Neuronal stem cell (in vitro differentiated cells): ENCODE results near the gene MUC5B.

Source experiments
- DNase-seq: peaks from one replicate; pipeline ENCODE4 v3.0.0-alpha.2; 2013; ENCODE audit warnings: low spot score
- H2AFZ ChIP-seq: one replicate; pipeline ENCODE4 v1.6.1; 2013; ENCODE audit warnings: mild to moderate bottlenecking, low read length, inconsistent platforms
- H2AK5ac ChIP-seq: 2 replicates; pipeline ENCODE4 v1.6.1; 2013; ENCODE audit warnings: low read depth, mild to moderate bottlenecking, inconsistent platforms, low read length, moderate library complexity, mixed read lengths
- H2BK120ac ChIP-seq: 2 replicates; pipeline ENCODE4 v1.6.1; 2013; ENCODE audit warnings: low read depth, mild to moderate bottlenecking, inconsistent platforms, low read length, moderate library complexity, mixed read lengths
- H2BK12ac ChIP-seq: one replicate; pipeline ENCODE4 v1.6.1; 2013; ENCODE audit warnings: low read length, inconsistent platforms
- H2BK15ac ChIP-seq: 2 replicates; pipeline ENCODE4 v1.6.1; 2013; ENCODE audit warnings: mild to moderate bottlenecking, low read length, inconsistent platforms, mixed read lengths
- H2BK5ac ChIP-seq: one replicate; pipeline ENCODE4 v1.6.1; 2013; ENCODE audit warnings: inconsistent platforms, mild to moderate bottlenecking, low read length, moderate library complexity
- H3K14ac ChIP-seq: one replicate; pipeline ENCODE4 v1.6.1; 2013; ENCODE audit warnings: low read length, inconsistent platforms
- H3K18ac ChIP-seq: 2 replicates; pipeline ENCODE4 v1.6.1; 2013; ENCODE audit warnings: low read length, inconsistent platforms
- H3K23ac ChIP-seq: 2 replicates; pipeline ENCODE4 v1.6.1; 2013; ENCODE audit warnings: low read depth, mild to moderate bottlenecking, mixed read lengths, low read length, inconsistent platforms; ENCODE audit not compliant: poor library complexity
- H3K27ac ChIP-seq: replicated peaks from 3 replicates; pipeline ENCODE4 v1.5.1; 2013; ENCODE audit warnings: low read length, inconsistent platforms
- H3K27me3 ChIP-seq, 3 experiments: 2 replicates each; pipeline ENCODE4 v1.6.1; 2013; ENCODE audit warnings: low read length in 3 of 3, mild to moderate bottlenecking in 2 of 3, inconsistent platforms in 1 of 3, low read depth in 1 of 3, mixed read lengths in 1 of 3, moderate library complexity in 1 of 3; ENCODE audit not compliant: control insufficient read depth in 3 of 3, insufficient read depth in 3 of 3
- H3K36me3 ChIP-seq, 2 donors: replicated peaks in 1 of 2; 2 replicates each; pipeline ENCODE4 v1.6.1; 2013; ENCODE audit warnings: low read length in 2 of 2; ENCODE audit not compliant: control insufficient read depth in 2 of 2, insufficient read depth in 2 of 2
- H3K4ac ChIP-seq: 2 replicates; pipeline ENCODE4 v1.6.1; 2013; ENCODE audit warnings: inconsistent platforms, mild to moderate bottlenecking, low read length, moderate library complexity
- H3K4me1 ChIP-seq, 2 donors: 1 replicate in 1 of 2; 2 replicates in 1 of 2; pipeline ENCODE4 v1.6.1; 2013; ENCODE audit warnings: low read length in 2 of 2, low read depth in 1 of 2; ENCODE audit not compliant: control insufficient read depth in 2 of 2, insufficient read depth in 1 of 2
- H3K4me2 ChIP-seq: one replicate; pipeline ENCODE4 v1.6.1; 2013; ENCODE audit warnings: mild to moderate bottlenecking, low read length, inconsistent platforms; ENCODE audit not compliant: insufficient read depth, poor library complexity, severe bottlenecking
- H3K4me3 ChIP-seq, 2 donors: 2 replicates each; pipeline ENCODE4 v1.5.1; 2013; ENCODE audit warnings: low read length in 2 of 2, mild to moderate bottlenecking in 2 of 2, inconsistent platforms in 1 of 2, moderate library complexity in 1 of 2
- H3K79me1 ChIP-seq: one replicate; pipeline ENCODE4 v1.6.1; 2013; ENCODE audit warnings: low read depth, mild to moderate bottlenecking, inconsistent platforms, low read length, moderate library complexity
- H3K9ac ChIP-seq: one replicate; pipeline ENCODE4 v1.6.1; 2013; ENCODE audit warnings: mild to moderate bottlenecking, low read depth, low read length, inconsistent platforms; ENCODE audit not compliant: poor library complexity
- H3K9me3 ChIP-seq, 2 donors: replicated peaks in 1 of 2; 2 replicates each; pipeline versions ENCODE3 to v1.6.1; 2013; ENCODE audit warnings: low read length in 2 of 2, mild to moderate bottlenecking in 2 of 2, inconsistent platforms in 1 of 2, low read depth in 1 of 2, mixed read lengths in 1 of 2, moderate library complexity in 1 of 2; ENCODE audit not compliant: control insufficient read depth in 2 of 2, insufficient read depth in 1 of 2
- H4K8ac ChIP-seq: one replicate; pipeline ENCODE4 v1.6.1; 2013; ENCODE audit warnings: low read depth, mild to moderate bottlenecking, inconsistent platforms, low read length, moderate library complexity
- H4K91ac ChIP-seq: one replicate; pipeline ENCODE4 v1.6.1; 2013; ENCODE audit warnings: low read length, low read depth, mild to moderate bottlenecking, inconsistent platforms; ENCODE audit not compliant: poor library complexity
- WGBS, 2 donors: extraction: QIAGEN DNeasy Blood & Tissue Kit; methylation state at CpG; one replicate each; pipeline ENCODE4 v1.1.7; 2013; ENCODE audit warnings: missing lambda C conversion rate in 2 of 2, mixed read lengths in 1 of 2; ENCODE audit not compliant: insufficient read length in 2 of 2, insufficient replicate concordance in 1 of 2; ENCODE audit errors: extremely low coverage in 2 of 2; 5-methylcytosine and 5-hydroxymethylcytosine counted together

Gene MUC5B

DNA sequence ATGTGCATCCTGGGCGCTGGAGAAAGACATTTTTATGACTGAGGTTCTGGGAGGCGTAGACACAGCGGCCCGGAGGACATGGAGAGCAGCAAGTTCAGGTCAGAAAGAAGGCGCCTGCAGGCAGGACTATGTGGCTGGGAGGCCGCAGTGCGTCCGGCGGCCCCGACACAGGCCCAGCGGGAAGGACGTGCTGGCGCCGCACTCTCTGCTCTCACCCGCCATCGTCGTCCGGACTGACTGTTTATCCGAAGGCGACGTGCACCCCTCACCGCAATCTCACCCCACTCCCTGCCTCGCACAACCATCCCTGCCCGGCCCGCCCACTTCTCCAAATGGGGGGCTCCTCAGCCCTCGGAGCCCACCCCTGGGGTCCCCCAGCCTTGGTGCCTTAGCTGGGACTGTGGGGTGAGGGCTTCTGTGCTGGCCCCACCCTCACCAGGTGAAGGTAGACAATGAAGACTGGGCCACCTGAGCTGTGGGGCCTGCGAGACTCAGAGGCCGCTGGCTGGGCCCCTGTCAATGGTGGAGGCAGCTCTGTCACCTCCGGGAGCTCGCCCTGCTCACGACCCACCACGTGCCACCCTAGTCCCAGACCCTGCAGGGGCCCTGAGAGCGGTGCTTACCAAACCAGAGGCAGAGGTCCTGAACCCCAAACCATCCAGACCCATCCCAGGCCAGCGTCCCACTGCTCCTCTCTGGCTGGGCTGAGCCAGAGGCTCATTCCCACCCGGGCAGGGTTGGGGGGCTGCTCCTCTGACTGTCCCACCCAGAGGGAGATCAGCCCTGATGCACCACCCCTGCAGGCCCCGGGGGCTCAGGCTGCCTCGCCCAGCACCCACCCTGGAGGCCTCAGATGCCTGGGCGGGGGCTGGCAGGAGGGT is 16.2 kb upstream of the MUC5B start:
- Histone ChIP-seq H3K4me1 (no peaks in the 10 kb centered on the region), H3K23ac (no peak overlapping the region), H3K27ac (no peak overlapping the region), H2AFZ (no peak overlapping the region), H2BK12ac (no peak overlapping the region), H4K8ac (peak overlapping the region; percentile 65), H3K9ac (no peak overlapping the region), H2BK15ac (peak overlapping the region; percentile 26), H3K9me3 (peaks cover 0 to 5% of the 10 kb centered on the region in 2 donors), H3K4me3 (no peak overlapping the region), H3K27me3 (peaks cover 0 to 6% (median 0%) of the 10 kb centered on the region in 3 experiments), H3K79me1 (peaks cover 2% of the 10 kb centered on the region), H3K4ac (no peak overlapping the region), H2AK5ac (peak overlapping the region; percentile 70), H3K18ac (peak overlapping the region; percentile 71), H3K14ac (peak overlapping the region; percentile 38), H2BK120ac (no peak overlapping the region), H2BK5ac (no peak overlapping the region), H3K4me2 (no peak overlapping the region), H4K91ac (no peak overlapping the region), H3K36me3 (no peaks in the 10 kb centered on the region)
- no CpG with 5 or more reads among the region's 38 CpGs for WGBS, 2 donors
- no peak for DNase-seq

DNA sequence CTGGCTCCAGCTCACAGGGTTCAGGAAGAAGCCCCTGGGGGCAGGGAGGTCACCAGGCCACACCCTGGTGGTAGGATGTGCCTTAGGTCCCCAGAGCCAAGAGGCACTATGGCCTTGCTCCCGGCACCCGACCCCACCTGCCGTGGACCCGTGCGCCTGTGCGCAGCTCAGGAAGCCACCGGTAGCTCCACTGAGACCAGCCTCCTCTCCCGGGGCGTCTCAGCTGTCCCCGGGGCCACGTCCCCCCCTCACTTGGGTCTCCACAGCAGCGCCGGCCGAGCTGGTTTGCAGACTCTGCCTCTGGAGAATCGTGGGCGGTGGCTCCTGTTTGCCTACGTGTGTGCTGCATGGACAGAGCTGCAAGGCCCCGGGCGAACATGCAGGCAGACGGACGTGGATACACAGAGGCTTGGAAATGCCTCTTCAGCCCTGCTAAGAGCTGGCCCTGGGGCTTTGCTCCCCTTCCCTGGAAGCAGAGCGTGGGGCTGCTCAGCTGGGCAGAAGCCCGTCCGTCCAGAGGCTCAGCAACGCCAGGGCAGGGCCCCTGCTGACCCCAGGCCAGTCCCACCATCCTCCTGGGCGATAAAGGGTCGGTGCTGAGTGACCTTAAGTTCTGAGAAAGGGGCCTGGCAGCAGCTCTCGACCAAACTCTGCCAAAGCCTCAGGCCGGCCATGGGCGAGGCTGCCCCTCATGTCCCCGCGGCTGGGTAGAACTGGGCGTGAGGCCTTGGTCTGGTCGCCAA is 15.3 kb upstream of the MUC5B start:
- H3K4me2 ChIP-seq = no peak overlapping the region
- H3K9me3 ChIP-seq = peaks cover 0 to 5% of the 10 kb centered on the region in 2 donors
- peak overlapping the region; percentile 85 for H3K18ac ChIP-seq
- peaks cover 0 to 6% (median 0%) of the 10 kb centered on the region in 3 experiments for H3K27me3 ChIP-seq
- H3K4me3 ChIP-seq = no peak overlapping the region
- H4K91ac ChIP-seq = no peak overlapping the region
- no peak overlapping the region for H2BK5ac ChIP-seq
- H4K8ac ChIP-seq = peak overlapping the region; percentile 17
- no peaks in the 10 kb centered on the region for H3K4me1 ChIP-seq
- no CpG with 5 or more reads among the region's 34 CpGs for WGBS, 2 donors
- no peak overlapping the region for H3K27ac ChIP-seq
- no peak overlapping the region for H2AFZ ChIP-seq
- no peak overlapping the region for H2BK12ac ChIP-seq
- no peaks in the 10 kb centered on the region for H3K36me3 ChIP-seq
- no peak overlapping the region for H3K4ac ChIP-seq
- no peak for DNase-seq
- H3K14ac ChIP-seq = no peak overlapping the region
- peak overlapping the region; percentile 81 for H2AK5ac ChIP-seq
- no peak overlapping the region for H2BK120ac ChIP-seq
- H2BK15ac ChIP-seq = no peak overlapping the region
- no peak overlapping the region for H3K9ac ChIP-seq
- H3K79me1 ChIP-seq = peaks cover 2% of the 10 kb centered on the region
- H3K23ac ChIP-seq = peak overlapping the region; percentile 55

DNA sequence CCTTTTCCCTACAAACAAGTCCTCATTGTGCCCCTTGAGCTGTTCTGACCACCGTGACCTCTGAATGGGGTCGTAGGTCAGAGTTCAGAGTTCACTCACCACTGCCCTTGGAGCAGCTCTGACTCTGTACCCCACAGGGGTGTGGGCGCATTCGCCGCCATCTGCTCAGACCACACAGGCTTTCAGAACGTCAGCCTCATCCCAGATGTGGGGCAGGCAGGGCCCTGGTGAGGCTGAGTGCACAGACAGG is 14.8 kb upstream of the MUC5B start:
- H3K4ac ChIP-seq = no peak overlapping the region
- no peak overlapping the region for H3K27ac ChIP-seq
- H4K8ac ChIP-seq = peak overlapping the region; percentile 76
- H3K79me1 ChIP-seq = peaks cover 2% of the 10 kb centered on the region
- peaks cover 0 to 5% of the 10 kb centered on the region in 2 donors for H3K9me3 ChIP-seq
- H2BK15ac ChIP-seq = no peak overlapping the region
- no peaks in the 10 kb centered on the region for H3K36me3 ChIP-seq
- H3K27me3 ChIP-seq = peaks cover 0 to 6% (median 0%) of the 10 kb centered on the region in 3 experiments
- H3K14ac ChIP-seq = no peak overlapping the region
- no peak overlapping the region for H2BK12ac ChIP-seq
- H2BK5ac ChIP-seq = no peak overlapping the region
- no peak overlapping the region for H2BK120ac ChIP-seq
- H2AK5ac ChIP-seq = peak overlapping the region; percentile 70
- no peak overlapping the region for H2AFZ ChIP-seq
- H3K18ac ChIP-seq = no peak overlapping the region
- no peak overlapping the region for H3K4me3 ChIP-seq
- H4K91ac ChIP-seq = peak overlapping the region; percentile 81
- no peak for DNase-seq
- H3K23ac ChIP-seq = peak overlapping the region; percentile 47
- no peaks in the 10 kb centered on the region for H3K4me1 ChIP-seq
- no CpG with 5 or more reads among the region's 6 CpGs for WGBS, 2 donors
- no peak overlapping the region for H3K9ac ChIP-seq
- no peak overlapping the region for H3K4me2 ChIP-seq
